Esophagus squamous epithelium (tissue), 5 donors: ENCODE results near the gene PRPF31. TPM values are rescaled to one million over a fixed set of nuclear protein-coding genes. Genes with fewer than 3 reads are reported as not detected.

ENCODE experiments used
- DNase-seq: peaks from one replicate; lab custom pipeline; 2025; lab: John Stamatoyannopoulos, UW
- H3K27ac ChIP-seq, 4 donors: fragments of 200-600 bp; sonication (generic); one replicate each; pipeline ENCODE4 v1.5.1; 2016 to 2019; ENCODE audit warnings: mild to moderate bottlenecking in 1 of 4
- H3K27me3 ChIP-seq, 4 donors: fragments of 200-600 bp; sonication (generic); 1 replicate in 3 of 4; 2 replicates in 1 of 4; pipeline versions ENCODE4 v1.5.1 to v1.6.0; 2017 to 2021; ENCODE audit warnings: antibody characterized with exemption in 1 of 4
- H3K36me3 ChIP-seq, 3 donors: fragments of 200-600 bp; sonication (generic); one replicate each; pipeline ENCODE4 v1.5.1; 2016 to 2019
- H3K4me1 ChIP-seq, 3 donors: fragments of 200-600 bp; sonication (generic); one replicate each; pipeline ENCODE4 v1.5.1; 2017 to 2019
- H3K4me3 ChIP-seq, 4 donors: fragments of 200-600 bp; sonication (generic); 1 replicate in 3 of 4; 2 replicates in 1 of 4; pipeline ENCODE4 v1.5.1; 2016 to 2019; ENCODE audit warnings: mild to moderate bottlenecking in 2 of 4, moderate library complexity in 1 of 4
- H3K9me3 ChIP-seq, 3 donors: fragments of 200-600 bp; sonication (generic); one replicate each; pipeline ENCODE4 v1.5.1; 2016 to 2019
- CTCF ChIP-seq, 6 experiments: fragments of 450-650 bp in 4 of 6; fragments of 200-600 bp in 2 of 6; sonication (generic) in 2 of 6; IDR thresholded peaks; one replicate each; pipeline ENCODE4 v1.5.1; 2016 to 2019; ENCODE audit warnings: antibody characterized with exemption in 6 of 6, mild to moderate bottlenecking in 4 of 6, moderate library complexity in 4 of 6
- POLR2A ChIP-seq, 4 donors: fragments of 450-650 bp; IDR thresholded peaks; one replicate each; pipeline ENCODE4 v1.6.1; 2017; ENCODE audit warnings: antibody characterized with exemption in 4 of 4, mild to moderate bottlenecking in 4 of 4, moderate library complexity in 3 of 4
- WGBS, 2 donors: methylation state at CpG; one replicate each; pipeline ENCODE4 v1.1.5; 2018; 5-methylcytosine and 5-hydroxymethylcytosine counted together
- intact Hi-C: fragments of 100-400 bp; cut with DNase I; formaldehyde crosslinking; loops from one replicate; pipeline ENCODE4 v1.15.0; 2022
- total RNA-seq, 4 donors: library from RNA; depleted of rRNA; stranded (reverse); fragments of >200 nt; gene quantifications; one replicate each; pipeline ENCODE4 v1.1.0, GENCODE V29; 2016
- donor health status: DM: yes; HTN: yes; CAD: no.

The PRPF31 gene
- total RNA-seq, 4 donors from 2014 or later: 41.8 to 49.2 (median 43.2) TPM

DNA sequence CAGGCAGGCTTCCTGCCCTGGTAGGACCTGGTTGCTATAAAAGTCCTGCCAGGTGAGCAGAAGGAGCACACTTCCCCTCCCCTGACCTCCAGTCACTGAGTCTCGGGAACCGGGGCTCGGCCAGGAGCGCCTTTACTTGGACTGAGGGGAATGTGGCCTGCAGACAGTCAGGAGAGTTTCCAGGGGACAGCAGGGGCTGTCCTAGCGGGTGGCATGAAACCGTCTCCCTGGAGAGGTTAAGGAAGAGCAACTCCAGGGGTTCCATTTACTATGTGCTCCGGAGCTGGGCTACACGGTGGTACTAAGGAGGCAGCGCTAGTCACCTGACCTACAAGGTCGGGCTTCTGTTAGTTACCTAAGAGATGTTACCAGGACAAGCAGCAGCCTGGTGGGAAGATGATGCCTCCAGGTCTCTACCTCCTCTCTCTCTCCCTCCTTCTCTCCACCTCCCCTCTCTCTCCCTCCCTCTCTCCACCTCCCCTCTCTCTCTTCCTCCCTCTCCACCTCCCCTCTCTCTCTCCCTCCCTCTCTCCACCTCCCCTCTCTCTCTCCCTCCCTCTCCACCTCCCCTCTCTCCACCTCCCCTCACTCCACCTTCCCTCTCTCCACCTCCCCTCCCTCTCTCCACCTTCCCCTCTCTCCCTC lies 17.9 kb downstream of the PRPF31 start:
- Histone ChIP-seq H3K27ac (no peak overlapping the region), H3K36me3 (peaks cover 11 to 48% (median 13%) of the 10 kb centered on the region in 3 donors), H3K4me1 (peaks cover 9 to 31% (median 11%) of the 10 kb centered on the region in 3 donors), H3K4me3 (no peak overlapping the region), H3K9me3 (no peaks in the 10 kb centered on the region), H3K27me3 (no peaks in the 10 kb centered on the region)
- intact Hi-C loops: no loop called here
- 38 to 70% methylated on average over 4 to 8 of the region's 10 CpGs for WGBS, 2 donors
- peak; percentile 71 for DNase-seq
- TF ChIP-seq CTCF (IDR thresholded peaks at IDR 0.05) (no peak), POLR2A (IDR thresholded peaks at IDR 0.05) (no peak)

DNA sequence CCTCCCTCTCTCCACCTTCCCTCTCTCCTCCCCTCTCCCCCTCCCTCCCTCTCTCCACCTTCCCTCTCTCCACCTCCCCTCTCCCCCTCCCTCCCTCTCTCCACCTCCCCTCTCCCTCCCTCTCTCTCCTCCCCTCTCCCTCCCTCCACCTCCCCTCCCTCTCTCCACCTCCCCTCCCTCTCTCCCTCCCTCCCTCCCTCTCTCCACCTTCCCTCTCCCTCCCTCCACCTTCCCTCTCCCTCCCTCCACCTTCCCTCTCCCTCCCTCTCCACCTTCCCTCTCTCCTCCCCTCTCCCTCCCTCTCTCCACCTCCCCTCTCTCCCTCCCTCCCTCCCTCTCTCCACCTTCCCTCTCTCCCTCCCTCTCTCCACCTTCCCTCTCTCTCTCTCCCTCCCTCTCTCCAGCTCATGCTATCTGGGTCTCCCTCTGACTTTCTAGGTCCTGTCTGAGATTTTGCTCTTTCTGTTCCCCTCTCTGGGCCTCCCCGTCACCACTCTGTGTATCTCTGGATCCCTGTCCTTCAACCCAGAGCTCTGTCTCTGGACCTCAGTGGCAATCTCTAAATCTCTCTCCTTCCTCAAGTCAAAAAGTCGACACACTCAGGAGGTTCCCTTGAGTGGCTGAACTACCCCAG lies 18.5 kb downstream of the PRPF31 start:
- H3K4me1 ChIP-seq: peaks cover 15 to 38% (median 18%) of the 10 kb centered on the region in 3 donors
- intact Hi-C loops: no loop called here
- no peaks in the 10 kb centered on the region for H3K27me3 ChIP-seq
- no peak for DNase-seq
- peaks cover 5 to 41% (median 6%) of the 10 kb centered on the region in 3 donors for H3K36me3 ChIP-seq
- no peak overlapping the region for H3K4me3 ChIP-seq
- H3K9me3 ChIP-seq: no peaks in the 10 kb centered on the region
- no peak for TF ChIP-seq POLR2A (IDR thresholded peaks at IDR 0.05)
- TF ChIP-seq CTCF (IDR thresholded peaks at IDR 0.05): no peak
- H3K27ac ChIP-seq: peak overlapping the region in 3 of 4 donors; percentile 24 to 70 (median 55)
- WGBS, 2 donors: 26 to 62% methylated on average over 2 of the region's 2 CpGs

- H3K36me3 ChIP-seq: peaks cover 0 to 38% (median 0%) of the 10 kb centered on the region in 3 donors
- peak overlapping the region; percentile 63 to 82 (median 75) for H3K27ac ChIP-seq
- H3K9me3 ChIP-seq: no peaks in the 10 kb centered on the region
- H3K4me1 ChIP-seq: peaks cover 30 to 60% (median 35%) of the 10 kb centered on the region in 3 donors
- peak overlapping the region; percentile 35 to 68 (median 47) for H3K4me3 ChIP-seq
- H3K27me3 ChIP-seq: no peaks in the 10 kb centered on the region
- 4 to 7% methylated on average over 23 to 24 of the region's 30 CpGs for WGBS, 2 donors
- no peak for DNase-seq
- TF ChIP-seq CTCF (IDR thresholded peaks at IDR 0.05) (no peak), POLR2A (IDR thresholded peaks at IDR 0.05) (no peak)
- intact Hi-C loops: no loop called here
Observed at GRCh38 chr19:54136086-54136863, 20.7 kb downstream of the PRPF31 start.

- peak overlapping the region; percentile 94 to 96 (median 95) for H3K27ac ChIP-seq
- intact Hi-C loops: no loop called here
- H3K27me3 ChIP-seq: no peaks in the 10 kb centered on the region
- peaks cover 0 to 38% (median 0%) of the 10 kb centered on the region in 3 donors for H3K36me3 ChIP-seq
- 0 to 1% methylated on average over 17 to 22 of the region's 46 CpGs for WGBS, 2 donors
- no peaks in the 10 kb centered on the region for H3K9me3 ChIP-seq
- peaks cover 30 to 67% (median 36%) of the 10 kb centered on the region in 3 donors for H3K4me1 ChIP-seq
- H3K4me3 ChIP-seq: peak overlapping the region; percentile 88 to 100 (median 96)
- DNase-seq: peak; percentile 100
- no peak for TF ChIP-seq CTCF (IDR thresholded peaks at IDR 0.05)
- peak in 3 of 4 donors; percentile 10 to 77 (median 40) for TF ChIP-seq POLR2A (IDR thresholded peaks at IDR 0.05)
Observed at GRCh38 chr19:54136864-54137698, 21.5 kb downstream of the PRPF31 start.
